ENCODE results near the gene ANKRD55.

- TF ChIP-seq CTCF (IDR thresholded peaks at IDR 0.05), result peak in 3 of 4 experiments; percentile 14 to 28 (median 15)
- no peak for TF ChIP-seq POLR2A (IDR thresholded peaks at IDR 0.05)
- TF ChIP-seq POLR2AphosphoS5 (IDR thresholded peaks at IDR 0.05), result no peak
- TF ChIP-seq EP300 (IDR thresholded peaks at IDR 0.05), result no peak
Observed at GRCh38 chr5:56264417-56265025, 31.4 kb upstream of the ANKRD55 start.

All from sigmoid colon (tissue), 4 donors.